Osteoblast (primary cell): ENCODE data around the gene EMD. TPM values are rescaled to one million over a fixed set of nuclear protein-coding genes. Genes with fewer than 3 reads are reported as not detected.

Experiments
- DNase-seq: peaks from one replicate; pipeline ENCODE4 v3.0.0; 2011; ENCODE audit warnings: low spot score, mixed read lengths; ENCODE audit not compliant: insufficient read length; ENCODE audit errors: missing footprints
- H2AFZ ChIP-seq: 2 replicates; pipeline ENCODE4 v1.6.0; 2011; ENCODE audit warnings: mild to moderate bottlenecking, low read length
- H3K27ac ChIP-seq: 2 replicates; pipeline ENCODE4 v1.5.1; 2011; ENCODE audit warnings: mild to moderate bottlenecking, low read depth, low read length, moderate library complexity
- H3K27me3 ChIP-seq: 2 replicates; pipeline ENCODE4 v1.6.0; 2012; ENCODE audit warnings: mild to moderate bottlenecking, control low read depth, inconsistent platforms, low read length, moderate library complexity; ENCODE audit not compliant: insufficient read depth
- H3K36me3 ChIP-seq: 2 replicates; pipeline ENCODE4 v1.5.1; 2011; ENCODE audit warnings: mild to moderate bottlenecking, low read length, control low read depth, moderate library complexity; ENCODE audit not compliant: insufficient read depth
- H3K4me1 ChIP-seq: 2 replicates; pipeline ENCODE4 v1.5.1; 2011; ENCODE audit warnings: mild to moderate bottlenecking, low read length, control low read depth, moderate library complexity; ENCODE audit not compliant: insufficient read depth
- H3K4me2 ChIP-seq: 2 replicates; pipeline ENCODE4 v1.6.0; 2011; ENCODE audit warnings: mild to moderate bottlenecking, low read length; ENCODE audit not compliant: insufficient read depth
- H3K4me3 ChIP-seq: fragments of 200-600 bp; sonication (generic); 3 replicates; pipeline ENCODE4 v1.5.1; 2012; ENCODE audit warnings: mild to moderate bottlenecking, low read length, inconsistent platforms; ENCODE audit not compliant: insufficient read depth
- H3K79me2 ChIP-seq: 2 replicates; pipeline ENCODE4 v1.6.0; 2012; ENCODE audit warnings: mild to moderate bottlenecking, low read length, control low read depth, inconsistent platforms; ENCODE audit not compliant: insufficient read depth
- H3K9me3 ChIP-seq: 2 replicates; pipeline ENCODE4 v1.5.1; 2011; ENCODE audit warnings: low read depth, low read length, control low read depth
- H4K20me1 ChIP-seq: 2 replicates; pipeline ENCODE4 v1.6.0; 2012; ENCODE audit warnings: mild to moderate bottlenecking, low read length, control low read depth; ENCODE audit not compliant: insufficient read depth
- total RNA-seq: library from RNA; depleted of rRNA; stranded (reverse); fragments of >200 nt; gene quantifications from 2 replicates; pipeline ENCODE4 v1.2.3, GENCODE V29; 2012
- TF ChIP-seq, protein P1 (sequence below): IDR thresholded peaks from 2 replicates; pipeline ENCODE4 v1.5.1; 2011; ENCODE audit warnings: mild to moderate bottlenecking, low read depth, low read length, moderate library complexity; ENCODE audit errors: extremely low read depth

EMD gene
- total RNA-seq, 1 donor = 29.7 TPM

DNA sequence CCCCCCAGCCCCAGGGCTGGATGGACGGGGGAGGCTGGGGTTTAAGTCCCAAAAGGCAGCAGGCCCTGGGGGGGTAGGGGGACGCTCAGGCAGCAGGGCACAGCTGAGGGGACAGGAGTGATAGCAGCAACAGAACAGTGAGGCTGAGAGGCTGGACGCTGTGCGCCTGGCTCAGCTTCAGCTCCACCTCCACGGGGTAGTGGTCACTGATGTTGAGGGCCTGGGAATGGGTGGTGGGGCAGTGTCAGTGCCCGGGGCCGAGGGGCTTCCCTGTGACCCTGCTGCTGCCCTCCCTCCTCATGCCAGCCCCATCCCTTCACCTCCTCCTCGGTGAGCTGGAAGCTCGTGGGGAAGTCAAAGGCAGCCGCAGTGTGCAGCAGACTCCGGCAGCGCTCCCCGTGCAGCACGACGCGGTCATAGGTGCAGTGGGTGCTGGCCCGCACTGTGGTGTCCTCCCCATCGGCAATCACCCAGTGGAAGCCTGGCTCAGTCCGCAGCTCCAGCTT lies 23.6 kb downstream of the EMD start:
- H3K36me3 ChIP-seq = peaks cover 30% of the 10 kb centered on the region
- no peak overlapping the region for H3K4me2 ChIP-seq
- TF ChIP-seq, protein P1, sequence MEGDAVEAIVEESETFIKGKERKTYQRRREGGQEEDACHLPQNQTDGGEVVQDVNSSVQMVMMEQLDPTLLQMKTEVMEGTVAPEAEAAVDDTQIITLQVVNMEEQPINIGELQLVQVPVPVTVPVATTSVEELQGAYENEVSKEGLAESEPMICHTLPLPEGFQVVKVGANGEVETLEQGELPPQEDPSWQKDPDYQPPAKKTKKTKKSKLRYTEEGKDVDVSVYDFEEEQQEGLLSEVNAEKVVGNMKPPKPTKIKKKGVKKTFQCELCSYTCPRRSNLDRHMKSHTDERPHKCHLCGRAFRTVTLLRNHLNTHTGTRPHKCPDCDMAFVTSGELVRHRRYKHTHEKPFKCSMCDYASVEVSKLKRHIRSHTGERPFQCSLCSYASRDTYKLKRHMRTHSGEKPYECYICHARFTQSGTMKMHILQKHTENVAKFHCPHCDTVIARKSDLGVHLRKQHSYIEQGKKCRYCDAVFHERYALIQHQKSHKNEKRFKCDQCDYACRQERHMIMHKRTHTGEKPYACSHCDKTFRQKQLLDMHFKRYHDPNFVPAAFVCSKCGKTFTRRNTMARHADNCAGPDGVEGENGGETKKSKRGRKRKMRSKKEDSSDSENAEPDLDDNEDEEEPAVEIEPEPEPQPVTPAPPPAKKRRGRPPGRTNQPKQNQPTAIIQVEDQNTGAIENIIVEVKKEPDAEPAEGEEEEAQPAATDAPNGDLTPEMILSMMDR = no peak
- H4K20me1 ChIP-seq = peaks cover 20% of the 10 kb centered on the region
- H3K4me3 ChIP-seq = no peak overlapping the region
- no peak overlapping the region for H3K27ac ChIP-seq
- peaks cover 3% of the 10 kb centered on the region for H3K4me1 ChIP-seq
- DNase-seq = no peak
- peaks cover 20% of the 10 kb centered on the region for H3K79me2 ChIP-seq
- no peaks in the 10 kb centered on the region for H3K27me3 ChIP-seq
- no peak overlapping the region for H2AFZ ChIP-seq
- no peaks in the 10 kb centered on the region for H3K9me3 ChIP-seq

DNA sequence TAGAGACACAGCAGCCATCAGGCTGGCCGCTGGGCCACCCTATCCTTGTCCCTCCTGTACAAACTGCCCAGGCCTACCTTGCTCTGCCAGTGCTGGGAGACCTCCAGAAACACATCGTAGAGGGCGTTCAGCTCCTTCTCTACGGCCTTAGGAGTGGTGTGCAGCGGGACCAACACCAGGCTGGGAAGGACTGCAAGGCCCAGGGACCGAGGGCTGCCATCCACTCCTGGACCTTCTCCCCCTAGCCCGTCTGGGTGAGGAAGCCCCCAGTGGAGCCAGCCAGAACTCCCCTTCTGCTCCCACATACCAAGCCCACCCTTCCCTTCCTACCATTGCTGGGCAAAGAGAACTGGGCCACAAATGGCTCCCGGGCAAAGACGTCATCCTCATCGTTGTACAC lies 24.1 kb downstream of the EMD start:
- DNase-seq = no peak
- Histone ChIP-seq H3K36me3 (peaks cover 30% of the 10 kb centered on the region), H3K4me3 (no peak overlapping the region), H3K9me3 (no peaks in the 10 kb centered on the region), H4K20me1 (peaks cover 20% of the 10 kb centered on the region), H3K27me3 (no peaks in the 10 kb centered on the region), H3K79me2 (peaks cover 22% of the 10 kb centered on the region), H3K4me2 (no peak overlapping the region), H2AFZ (no peak overlapping the region), H3K4me1 (peaks cover 5% of the 10 kb centered on the region), H3K27ac (no peak overlapping the region)
- TF ChIP-seq, protein P1 = no peak

DNA sequence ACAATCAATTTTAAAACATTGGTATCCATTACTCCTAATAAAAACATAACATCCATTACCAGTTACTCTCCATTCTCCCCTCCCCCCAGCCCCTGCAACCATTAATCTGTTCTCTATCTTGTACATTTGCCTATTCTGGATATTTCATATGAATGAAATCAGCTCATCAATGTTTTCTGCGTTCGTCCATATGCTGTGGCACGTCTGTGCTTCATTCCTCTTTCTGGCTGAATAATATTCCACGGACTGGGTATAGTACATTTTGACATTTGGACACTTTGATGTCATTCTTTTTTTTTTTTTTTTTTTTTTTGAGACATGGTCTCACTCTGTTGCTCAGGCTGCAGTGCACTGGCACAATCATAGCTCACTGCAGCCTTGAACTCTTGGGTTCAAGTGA lies 24.8 kb downstream of the EMD start:
- H2AFZ ChIP-seq = no peak overlapping the region
- TF ChIP-seq, protein P1 = no peak
- no peak overlapping the region for H3K4me2 ChIP-seq

DNA sequence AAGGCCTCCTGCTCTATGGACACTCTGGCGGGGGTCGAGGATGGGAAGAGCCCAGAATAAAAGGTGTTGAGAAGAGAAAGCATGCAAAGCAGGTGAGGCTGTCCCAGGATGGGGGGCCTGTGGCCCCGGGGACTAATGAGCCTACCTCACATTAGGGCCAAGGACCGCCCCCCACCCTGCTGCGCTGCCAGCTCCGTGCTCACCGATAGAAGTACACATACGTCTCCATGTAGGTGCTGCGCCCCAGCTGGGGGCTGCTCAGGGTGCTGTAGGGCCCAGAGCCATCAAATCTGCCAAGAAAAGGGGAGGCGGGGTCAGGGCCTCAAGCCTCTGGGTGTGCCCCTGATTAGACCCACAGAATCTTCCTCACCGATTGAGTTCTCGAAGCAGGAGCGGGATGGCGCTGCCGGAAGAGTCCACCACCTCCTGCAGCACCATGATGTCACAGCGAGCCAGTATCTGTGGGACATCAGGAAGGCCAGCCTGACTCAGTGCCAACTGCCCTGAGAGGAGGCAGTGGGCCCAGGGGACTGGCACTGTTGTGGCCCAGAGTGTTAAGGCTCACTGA lies 25.6 kb downstream of the EMD start:
- Histone ChIP-seq H3K27me3 (no peaks in the 10 kb centered on the region), H3K9me3 (no peaks in the 10 kb centered on the region), H3K27ac (no peak overlapping the region), H2AFZ (no peak overlapping the region), H4K20me1 (peaks cover 5% of the 10 kb centered on the region), H3K4me3 (no peak overlapping the region), H3K4me1 (peaks cover 15% of the 10 kb centered on the region), H3K79me2 (peaks cover 20% of the 10 kb centered on the region), H3K4me2 (no peak overlapping the region), H3K36me3 (peaks cover 18% of the 10 kb centered on the region)
- TF ChIP-seq, protein P1 = no peak
- DNase-seq = no peak

More for the DNA sequence above, 24.8 kb downstream of the EMD start:
- DNase-seq = no peak
- H3K79me2 ChIP-seq = peaks cover 22% of the 10 kb centered on the region
- H3K27me3 ChIP-seq = no peaks in the 10 kb centered on the region
- H4K20me1 ChIP-seq = peaks cover 14% of the 10 kb centered on the region
- H3K4me3 ChIP-seq = no peak overlapping the region
- no peak overlapping the region for H3K27ac ChIP-seq
- H3K36me3 ChIP-seq = peaks cover 26% of the 10 kb centered on the region
- H3K4me1 ChIP-seq = peaks cover 11% of the 10 kb centered on the region
- H3K9me3 ChIP-seq = no peaks in the 10 kb centered on the region
